GM21619 (cell line): ENCODE measurements around the gene TAF1.
"Not testable (repeated sequence)": the region's sequence is repeated elsewhere in the genome, so short reads cannot be mapped to it uniquely, and the experiment has no call there.

ENCODE experiments used
- ATAC-seq: cut with Tn5 transposase; IDR thresholded peaks from one replicate; pipeline ENCODE4 v1.9.1; 2021; ENCODE audit not compliant: unreplicated experiment

TAF1 gene, protein sequence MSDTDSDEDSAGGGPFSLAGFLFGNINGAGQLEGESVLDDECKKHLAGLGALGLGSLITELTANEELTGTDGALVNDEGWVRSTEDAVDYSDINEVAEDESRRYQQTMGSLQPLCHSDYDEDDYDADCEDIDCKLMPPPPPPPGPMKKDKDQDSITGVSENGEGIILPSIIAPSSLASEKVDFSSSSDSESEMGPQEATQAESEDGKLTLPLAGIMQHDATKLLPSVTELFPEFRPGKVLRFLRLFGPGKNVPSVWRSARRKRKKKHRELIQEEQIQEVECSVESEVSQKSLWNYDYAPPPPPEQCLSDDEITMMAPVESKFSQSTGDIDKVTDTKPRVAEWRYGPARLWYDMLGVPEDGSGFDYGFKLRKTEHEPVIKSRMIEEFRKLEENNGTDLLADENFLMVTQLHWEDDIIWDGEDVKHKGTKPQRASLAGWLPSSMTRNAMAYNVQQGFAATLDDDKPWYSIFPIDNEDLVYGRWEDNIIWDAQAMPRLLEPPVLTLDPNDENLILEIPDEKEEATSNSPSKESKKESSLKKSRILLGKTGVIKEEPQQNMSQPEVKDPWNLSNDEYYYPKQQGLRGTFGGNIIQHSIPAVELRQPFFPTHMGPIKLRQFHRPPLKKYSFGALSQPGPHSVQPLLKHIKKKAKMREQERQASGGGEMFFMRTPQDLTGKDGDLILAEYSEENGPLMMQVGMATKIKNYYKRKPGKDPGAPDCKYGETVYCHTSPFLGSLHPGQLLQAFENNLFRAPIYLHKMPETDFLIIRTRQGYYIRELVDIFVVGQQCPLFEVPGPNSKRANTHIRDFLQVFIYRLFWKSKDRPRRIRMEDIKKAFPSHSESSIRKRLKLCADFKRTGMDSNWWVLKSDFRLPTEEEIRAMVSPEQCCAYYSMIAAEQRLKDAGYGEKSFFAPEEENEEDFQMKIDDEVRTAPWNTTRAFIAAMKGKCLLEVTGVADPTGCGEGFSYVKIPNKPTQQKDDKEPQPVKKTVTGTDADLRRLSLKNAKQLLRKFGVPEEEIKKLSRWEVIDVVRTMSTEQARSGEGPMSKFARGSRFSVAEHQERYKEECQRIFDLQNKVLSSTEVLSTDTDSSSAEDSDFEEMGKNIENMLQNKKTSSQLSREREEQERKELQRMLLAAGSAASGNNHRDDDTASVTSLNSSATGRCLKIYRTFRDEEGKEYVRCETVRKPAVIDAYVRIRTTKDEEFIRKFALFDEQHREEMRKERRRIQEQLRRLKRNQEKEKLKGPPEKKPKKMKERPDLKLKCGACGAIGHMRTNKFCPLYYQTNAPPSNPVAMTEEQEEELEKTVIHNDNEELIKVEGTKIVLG (N-terminal part only)

DNA sequence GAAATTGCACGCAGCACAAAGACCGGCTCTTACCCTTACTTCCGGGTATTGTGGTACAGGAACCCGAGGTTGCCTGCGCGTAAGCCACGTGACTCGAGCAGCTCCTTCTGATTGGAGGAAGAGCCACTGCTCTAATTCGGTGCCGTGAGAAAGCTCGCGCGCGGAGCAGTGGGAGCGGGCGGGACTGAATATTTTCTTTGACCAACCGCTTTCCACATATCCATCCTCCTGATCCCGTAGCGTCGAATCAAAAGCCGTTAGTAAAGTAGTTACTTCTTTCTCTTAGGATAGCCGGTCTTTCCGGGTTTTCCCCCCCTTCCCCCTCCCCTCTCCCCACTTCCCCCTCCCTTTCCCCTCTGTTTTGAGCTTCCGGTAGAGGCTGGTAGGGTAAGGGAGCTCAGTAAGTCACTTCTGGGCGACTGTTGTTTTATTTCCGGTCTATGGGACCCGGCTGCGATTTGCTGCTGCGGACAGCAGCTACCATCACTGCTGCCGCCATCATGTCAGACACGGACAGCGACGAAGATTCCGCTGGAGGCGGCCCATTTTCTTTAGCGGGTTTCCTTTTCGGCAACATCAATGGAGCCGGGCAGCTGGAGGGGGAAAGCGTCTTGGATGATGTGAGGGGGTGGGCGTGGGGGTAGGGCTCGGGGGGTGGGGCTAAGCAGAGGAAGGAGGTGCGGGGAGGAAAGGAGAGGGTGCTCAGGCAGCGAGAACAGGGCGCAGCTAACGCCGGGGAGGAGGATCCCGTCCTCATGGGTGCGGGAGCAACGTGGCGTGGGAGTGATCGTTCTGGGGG lies at the start of gene TAF1:
TSS of gene TAF1 (plus strand) at position 483 of the 799 bp plus-strand sequence. CDS start at position 501, 18 bp downstream.
- peak; percentile 82 for ATAC-seq

DNA sequence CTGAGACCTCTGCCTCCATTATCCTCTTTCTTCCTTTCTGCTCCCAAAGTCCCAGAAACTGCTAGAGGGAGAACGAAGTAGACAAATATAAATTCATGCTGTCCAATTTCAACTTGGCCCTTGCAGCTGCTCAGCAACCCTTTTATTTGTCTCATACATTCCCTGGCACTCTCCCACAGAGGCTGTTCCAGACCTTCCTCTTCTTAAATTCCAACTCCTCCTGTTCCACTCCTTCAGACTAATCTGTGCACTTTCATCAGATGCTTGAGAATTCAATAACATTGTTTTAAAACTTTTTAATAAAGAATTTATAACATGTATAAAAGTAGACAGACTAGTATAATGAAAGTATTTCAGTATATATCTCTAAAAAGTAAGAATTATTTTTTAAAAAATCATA lies 49.2 kb upstream of the TAF1 start:
- not testable (repeated sequence) for ATAC-seq

DNA sequence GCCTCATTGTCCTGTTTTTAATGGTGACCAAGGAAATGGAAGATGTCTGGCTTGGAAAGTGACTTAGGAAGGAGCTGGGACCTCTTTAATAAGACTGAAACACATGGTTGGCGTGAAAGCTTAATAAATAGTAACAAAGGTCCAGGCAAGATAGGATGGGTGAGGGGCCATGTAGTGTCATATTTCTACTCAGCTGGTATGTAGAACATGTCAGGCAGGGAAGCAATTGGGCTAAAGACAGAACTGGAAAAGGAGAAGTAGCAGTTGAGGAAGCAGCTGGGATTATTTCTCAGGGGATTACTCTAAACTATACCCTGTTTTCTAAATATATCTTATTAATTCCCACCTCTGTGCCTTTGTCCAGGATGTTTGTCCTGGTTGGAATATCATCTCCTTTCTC lies 46.0 kb upstream of the TAF1 start:
- no peak for ATAC-seq

DNA sequence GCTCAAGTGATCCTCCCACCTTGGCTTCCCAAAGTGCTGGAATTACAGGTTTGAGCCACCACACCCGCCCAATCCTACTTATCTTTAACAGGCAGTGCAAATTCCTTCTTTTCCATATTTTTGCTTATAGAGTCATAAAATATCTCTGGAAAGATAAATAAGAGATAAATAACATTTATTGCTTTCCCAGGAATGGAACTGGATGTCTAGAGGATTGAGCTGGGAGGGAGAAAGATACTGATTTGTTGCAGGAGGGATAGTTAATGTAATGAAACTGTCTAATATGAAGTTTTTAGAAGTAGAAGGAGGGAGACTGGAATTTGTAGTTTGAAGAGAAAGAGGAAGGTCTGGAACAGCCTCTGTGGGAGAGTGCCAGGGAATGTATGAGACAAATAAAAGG lies 44.4 kb upstream of the TAF1 start:
- no peak for ATAC-seq

DNA sequence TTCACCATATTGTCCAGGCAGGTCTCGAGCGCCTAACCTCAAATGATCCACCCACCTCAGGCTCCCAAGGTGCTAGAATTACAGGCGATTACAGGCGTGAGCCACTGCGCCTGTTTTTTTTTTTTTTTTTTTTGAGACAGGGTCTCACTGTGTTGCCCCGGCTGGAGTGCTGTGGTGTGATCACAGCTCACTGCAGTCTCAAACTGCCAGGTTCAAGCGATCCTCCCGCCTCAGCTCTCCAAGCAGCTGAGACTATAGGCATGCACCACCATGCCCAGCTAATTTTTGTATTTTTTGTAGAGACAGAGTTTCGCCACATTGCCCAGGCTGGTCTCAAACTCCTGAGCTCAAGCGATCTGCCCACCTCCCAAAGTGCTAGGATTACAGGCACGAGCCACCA lies 41.7 kb upstream of the TAF1 start:
- ATAC-seq, result not testable (repeated sequence)

DNA sequence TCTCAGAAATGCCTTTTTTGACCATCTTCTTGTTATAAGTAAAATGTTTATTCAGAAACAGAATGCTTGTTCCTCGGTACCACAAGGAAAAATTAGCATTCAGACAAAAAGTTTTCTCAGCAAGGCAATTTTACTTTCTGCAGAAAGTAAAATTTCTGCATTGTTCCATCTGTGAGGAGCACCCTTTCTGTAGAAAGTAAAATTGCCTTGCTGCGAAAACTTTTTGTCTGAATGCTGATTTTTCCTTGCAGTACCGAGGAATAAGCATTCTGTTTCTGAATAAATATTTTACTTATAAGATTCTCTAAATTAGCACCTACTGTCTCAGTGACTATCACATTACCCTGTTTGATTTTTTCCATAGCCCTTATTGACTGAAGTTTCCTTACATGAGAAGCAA lies 39.8 kb upstream of the TAF1 start:
- no peak for ATAC-seq

DNA sequence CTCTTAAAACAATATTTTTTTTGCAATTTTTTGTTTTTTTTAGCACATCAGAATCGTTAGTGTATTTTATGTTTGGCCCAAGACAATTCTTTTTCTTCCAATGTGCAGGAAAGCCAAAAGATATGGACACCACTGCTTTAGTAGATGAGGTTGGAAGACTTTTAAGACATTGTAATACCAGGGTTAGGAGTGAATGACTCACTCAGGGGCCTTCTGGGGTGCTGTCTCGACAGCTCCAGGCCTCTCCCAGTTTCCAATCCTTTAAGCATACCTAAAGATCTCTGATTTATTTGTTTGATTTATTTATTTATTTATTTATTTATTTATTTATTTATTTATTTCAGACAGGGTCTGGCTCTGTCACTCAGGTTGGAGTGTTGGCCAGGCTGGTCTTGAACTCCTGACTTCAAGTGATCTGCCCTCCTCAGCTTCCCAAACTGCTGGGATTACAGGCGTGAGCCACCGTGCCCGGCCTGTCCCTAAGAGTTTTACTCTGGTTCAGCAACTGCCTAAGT lies 16.9 kb upstream of the TAF1 start:
- ATAC-seq, result not testable (repeated sequence)

DNA sequence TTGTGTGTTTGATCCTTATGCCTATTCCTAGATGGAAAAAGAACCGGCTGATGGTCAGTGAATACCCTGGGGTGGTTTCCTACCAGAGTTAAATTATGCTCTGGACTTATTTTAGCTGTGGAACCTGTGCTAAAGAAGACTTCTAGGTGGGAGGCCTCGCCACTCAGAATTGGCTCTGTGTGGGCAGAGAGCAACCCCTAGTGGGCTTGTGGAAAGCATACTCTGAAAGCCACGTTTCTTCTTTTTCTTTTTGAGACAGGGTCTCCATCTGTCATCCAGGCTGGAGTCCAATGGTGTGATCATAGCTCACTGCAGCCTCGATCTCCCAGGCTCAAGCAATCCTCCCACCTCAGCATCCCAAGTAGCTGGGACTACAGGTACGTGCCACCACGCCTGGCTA lies 16.3 kb upstream of the TAF1 start:
- not testable (repeated sequence) for ATAC-seq

DNA sequence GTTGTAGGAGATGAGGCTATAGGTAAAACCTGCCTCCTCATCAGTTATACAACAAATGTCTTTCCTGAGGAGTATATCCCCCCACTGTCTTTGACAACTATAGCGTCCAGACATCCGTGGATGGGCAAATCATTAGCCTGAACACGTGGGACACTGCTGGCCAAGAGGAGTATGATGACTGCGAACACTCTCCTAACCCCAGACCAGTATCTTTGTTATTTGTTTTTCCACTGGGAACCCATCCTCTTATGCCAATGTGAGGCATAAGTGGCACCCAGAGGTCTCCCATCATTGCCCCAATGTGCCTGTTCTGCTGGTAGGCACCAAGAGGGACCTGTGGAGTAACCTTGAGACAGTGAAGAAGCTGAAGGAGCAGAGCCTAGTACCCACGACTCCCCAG lies 13.7 kb upstream of the TAF1 start:
- ATAC-seq, result not testable (repeated sequence)

DNA sequence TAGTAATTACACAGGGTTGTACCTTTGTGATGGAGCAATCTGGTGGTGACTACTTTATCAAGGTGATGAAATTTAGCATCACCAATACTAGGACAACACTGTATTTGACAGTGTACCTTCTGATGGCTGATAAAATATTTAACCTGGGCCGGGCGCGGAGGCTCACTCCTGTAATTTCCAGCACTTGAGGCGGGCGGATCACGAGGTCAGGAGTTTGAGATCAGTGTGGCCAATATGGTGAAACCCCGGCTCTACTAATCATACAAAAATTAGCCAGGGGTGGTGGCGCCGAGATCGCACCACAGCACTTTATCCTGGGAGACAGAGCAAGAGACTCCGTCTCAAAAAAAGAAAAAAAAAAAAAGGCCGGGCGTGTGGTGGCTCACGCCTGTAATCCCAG lies 1.9 kb upstream of the TAF1 start:
- no peak for ATAC-seq

DNA sequence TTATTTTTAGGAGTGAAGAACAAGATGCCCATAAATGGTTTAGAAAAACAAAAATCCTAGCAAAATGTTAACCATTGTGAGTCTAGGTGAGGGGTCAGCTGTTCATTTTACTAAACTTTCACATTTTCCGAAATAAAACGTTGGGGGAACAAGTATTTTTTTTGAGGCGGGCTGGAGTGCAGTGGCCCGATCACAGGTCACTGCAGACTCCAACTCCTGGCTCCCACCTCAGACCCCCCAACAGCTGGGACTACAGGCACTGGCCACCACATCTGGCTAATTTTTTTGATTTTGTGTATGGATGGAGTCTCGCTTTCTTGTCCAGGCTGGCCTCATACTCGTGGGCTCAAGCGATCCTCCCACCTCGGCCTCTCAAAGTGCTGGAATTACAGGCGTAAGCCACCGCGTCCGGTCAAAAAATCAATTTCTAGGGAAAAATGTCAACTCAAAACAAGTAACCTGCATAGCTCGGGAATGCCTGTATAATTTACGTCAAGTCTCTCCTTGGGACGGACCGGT lies 742 bp upstream of the TAF1 start:
- no peak for ATAC-seq

DNA sequence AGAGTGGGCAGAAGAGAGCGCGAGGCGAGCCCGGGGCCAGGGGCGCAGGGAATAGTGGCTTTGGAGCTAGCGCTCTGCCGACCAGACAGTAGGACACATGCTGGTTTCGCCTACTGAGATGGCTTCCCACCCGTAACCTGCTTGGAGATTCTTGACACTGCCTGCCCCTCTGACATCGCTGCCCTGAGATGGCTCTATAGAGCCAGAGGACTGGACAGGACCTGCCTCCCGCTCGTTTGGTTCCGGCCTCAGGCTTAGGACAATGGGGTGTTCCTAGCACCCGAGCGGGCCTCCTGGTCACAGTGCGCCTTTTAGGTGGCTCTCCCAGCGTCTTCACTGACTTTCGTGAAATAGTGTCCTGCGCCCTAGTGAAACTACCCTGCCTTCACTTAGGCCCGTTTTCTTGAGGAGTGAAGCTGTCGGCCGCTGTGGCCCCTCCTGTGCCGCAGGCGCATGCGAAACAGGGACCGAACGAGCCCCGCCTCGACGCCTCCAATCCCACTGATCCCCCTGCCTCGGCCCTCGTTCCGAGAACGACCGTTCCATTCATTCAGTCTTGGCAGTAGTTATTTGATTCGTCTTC lies 608 bp downstream of the TAF1 start:
- ATAC-seq, result peak; percentile 16

DNA sequence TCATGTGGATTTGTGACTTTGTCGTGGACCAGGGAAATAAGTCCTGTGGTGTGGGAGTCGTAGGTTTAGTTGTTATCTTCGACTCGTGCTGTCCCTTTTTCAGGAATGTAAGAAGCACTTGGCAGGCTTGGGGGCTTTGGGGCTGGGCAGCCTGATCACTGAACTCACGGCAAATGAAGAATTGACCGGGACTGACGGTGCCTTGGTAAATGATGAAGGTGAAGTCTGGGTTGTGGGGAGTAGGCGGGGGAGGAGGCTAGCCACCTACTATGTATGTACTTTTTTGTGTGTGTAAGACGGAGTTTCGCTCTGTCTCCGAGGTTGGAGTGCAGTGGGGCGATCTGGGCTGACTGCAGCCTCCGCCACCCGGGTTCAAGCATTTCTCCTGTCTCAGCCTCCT lies 1.2 kb downstream of the TAF1 start:
- ATAC-seq, result no peak

DNA sequence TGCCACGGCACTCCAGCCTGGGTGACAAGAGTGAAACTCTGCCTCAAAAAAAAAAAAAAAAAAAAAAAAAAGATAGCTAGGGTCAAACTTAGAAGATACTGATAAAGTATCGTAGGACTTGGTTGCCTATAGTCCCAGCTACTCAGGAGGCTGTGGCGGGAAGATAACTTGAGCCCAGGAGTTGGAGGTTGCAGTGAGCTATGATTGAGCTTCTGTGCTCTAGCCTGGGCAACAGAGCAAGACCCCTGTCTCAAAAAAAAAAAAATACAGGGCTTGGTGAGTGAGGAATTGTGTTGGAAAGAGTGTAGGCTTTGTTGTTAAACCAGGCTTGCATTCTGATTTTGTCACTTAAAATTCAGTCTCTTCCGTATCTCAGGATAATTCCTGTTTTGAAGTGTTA lies 6.2 kb downstream of the TAF1 start:
- ATAC-seq, result no peak

DNA sequence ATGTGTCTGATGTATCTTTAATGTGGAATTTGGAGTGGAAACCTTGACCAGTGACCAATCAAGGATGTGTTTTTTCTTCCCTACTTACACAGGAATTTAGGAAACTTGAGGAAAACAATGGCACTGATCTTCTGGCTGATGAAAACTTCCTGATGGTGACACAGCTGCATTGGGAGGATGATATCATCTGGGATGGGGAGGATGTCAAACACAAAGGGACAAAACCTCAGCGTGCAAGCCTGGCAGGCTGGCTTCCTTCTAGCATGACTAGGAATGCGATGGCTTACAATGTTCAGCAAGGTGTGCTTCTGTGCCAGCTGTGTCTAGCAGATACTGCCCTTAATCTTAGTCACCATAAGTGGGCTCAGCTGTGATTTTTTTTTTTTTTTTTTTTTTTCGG lies 12.6 kb downstream of the TAF1 start:
- no peak for ATAC-seq

DNA sequence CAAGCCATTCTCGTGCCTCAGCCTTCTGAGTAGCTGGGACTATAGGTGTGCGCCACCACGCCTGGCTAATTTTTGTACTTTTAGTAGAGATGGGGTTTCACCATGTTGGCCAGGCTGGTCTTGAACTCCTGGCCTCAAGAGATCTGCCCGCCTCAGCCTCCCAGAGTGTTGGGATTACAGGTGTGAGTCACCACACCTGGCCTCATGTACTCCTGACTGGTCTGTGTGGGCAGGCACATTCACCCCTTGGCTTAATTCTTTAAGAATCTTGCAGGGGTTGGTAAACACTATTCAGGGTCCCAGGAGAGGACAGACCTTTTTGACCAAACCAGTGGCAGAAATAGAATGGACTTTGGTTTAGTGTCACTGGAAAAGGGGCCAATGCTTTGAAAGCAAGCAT lies 25.6 kb downstream of the TAF1 start:
- ATAC-seq, result not testable (repeated sequence)

DNA sequence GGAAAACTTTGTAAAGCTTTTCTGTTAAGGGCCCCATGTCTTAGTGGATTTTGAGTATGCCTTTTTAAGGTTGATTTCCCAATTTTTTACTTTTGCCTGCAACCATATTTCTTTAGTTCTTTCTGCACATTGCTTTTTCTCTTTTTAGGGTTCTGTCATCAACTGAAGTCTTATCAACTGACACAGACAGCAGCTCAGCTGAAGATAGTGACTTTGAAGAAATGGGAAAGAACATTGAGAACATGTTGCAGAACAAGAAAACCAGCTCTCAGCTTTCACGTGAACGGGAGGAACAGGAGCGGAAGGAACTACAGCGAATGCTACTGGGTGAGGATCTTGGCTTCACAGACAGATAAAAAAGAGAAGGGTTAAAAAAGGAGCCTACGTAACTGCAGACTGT lies 27.8 kb downstream of the TAF1 start:
- no peak for ATAC-seq

DNA sequence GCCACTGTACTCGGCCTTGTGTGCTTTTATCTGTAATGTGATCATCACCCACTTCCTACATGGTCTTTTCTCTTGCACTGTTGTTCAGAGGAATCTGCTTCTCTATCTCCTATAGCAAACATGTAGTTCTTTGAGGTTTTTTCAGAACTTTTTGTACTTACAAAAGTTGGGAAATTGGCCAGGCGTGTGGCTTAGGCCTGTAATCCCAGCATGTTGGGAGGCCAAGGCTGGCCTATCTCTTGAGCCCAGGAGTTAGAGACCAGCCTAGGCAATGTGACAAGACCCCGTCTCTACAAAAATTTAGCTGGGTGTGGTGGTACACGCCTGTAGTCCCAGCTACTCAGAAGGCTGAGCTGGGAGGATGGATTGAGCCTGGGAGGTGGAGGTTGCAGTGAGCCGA lies 30.4 kb downstream of the TAF1 start:
- ATAC-seq, result no peak

DNA sequence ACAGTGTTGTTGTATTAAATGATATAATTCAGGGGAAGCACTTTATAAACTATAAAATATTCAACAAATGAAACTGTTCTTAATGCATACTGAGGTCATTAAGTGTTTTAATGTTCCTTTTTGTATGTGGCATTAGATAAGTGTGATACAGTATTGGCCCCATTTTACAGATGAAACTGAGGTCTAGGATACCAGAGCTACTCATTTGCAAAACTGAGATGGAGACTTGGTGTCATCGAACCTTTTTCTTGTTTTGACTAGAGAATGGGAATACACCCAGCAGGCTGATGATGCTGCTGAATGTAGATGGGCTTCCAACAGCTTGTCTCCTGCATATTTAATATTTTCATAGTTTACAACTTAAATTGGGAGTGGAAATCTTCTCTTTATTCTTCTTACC lies 34.6 kb downstream of the TAF1 start:
- no peak for ATAC-seq

DNA sequence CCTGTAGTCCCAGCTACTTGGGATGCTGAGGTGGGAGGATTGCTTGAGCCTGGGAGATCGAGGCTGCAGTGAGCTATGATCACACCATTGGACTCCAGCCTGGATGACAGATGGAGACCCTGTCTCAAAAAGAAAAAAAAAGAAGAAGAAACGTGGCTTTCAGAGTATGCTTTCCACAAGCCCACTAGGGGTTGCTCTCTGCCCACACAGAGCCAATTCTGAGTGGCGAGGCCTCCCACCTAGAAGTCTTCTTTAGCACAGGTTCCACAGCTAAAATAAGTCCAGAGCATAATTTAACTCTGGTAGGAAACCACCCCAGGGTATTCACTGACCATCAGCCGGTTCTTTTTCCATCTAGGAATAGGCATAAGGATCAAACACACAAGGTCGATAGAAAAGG lies 50.1 kb downstream of the TAF1 start:
- not testable (repeated sequence) for ATAC-seq
